Adrenal gland (tissue), 12 donors: Measurements from ENCODE around the gene DOCK4. TPM values are rescaled to one million over a fixed set of nuclear protein-coding genes. Genes with fewer than 3 reads are reported as not detected.

ENCODE experiments used
- DNase-seq, 7 donors: peaks; one replicate each; pipeline ENCODE4 v3.0.0-alpha.2; 2019 to 2020
- H3K27ac ChIP-seq, 5 donors: fragments of 200-600 bp; sonication (generic) in 4 of 5; 1 replicate in 3 of 5; 2 replicates in 2 of 5; pipeline versions ENCODE4 v1.5.1 to v1.8.0; 2016 to 2020; ENCODE audit warnings: mild to moderate bottlenecking in 1 of 5
- H3K27me3 ChIP-seq: fragments of 200-600 bp; 2 replicates; pipeline ENCODE4 v1.8.0; 2021
- H3K36me3 ChIP-seq, 2 donors: fragments of 200-600 bp; replicated peaks in 1 of 2; 1 replicate in 1 of 2; 2 replicates in 1 of 2; pipeline versions ENCODE4 v1.5.1 to v1.8.0; 2018 to 2022
- H3K4me1 ChIP-seq, 2 donors: fragments of 200-600 bp; replicated peaks in 1 of 2; 1 replicate in 1 of 2; 2 replicates in 1 of 2; pipeline versions ENCODE4 v1.5.1 to v1.8.0; 2018 to 2021
- H3K4me3 ChIP-seq, 4 donors: fragments of 200-600 bp; sonication (generic) in 3 of 4; one replicate each; pipeline ENCODE4 v1.5.1; 2016 to 2018
- H3K9me3 ChIP-seq, 3 donors: fragments of 200-600 bp; sonication (generic) in 1 of 3; replicated peaks in 1 of 3; 1 replicate in 2 of 3; 2 replicates in 1 of 3; pipeline versions ENCODE4 v1.5.1 to v1.8.0; 2016 to 2021
- POLR2A ChIP-seq, 2 donors: fragments of 450-650 bp; IDR thresholded peaks; one replicate each; pipeline ENCODE4 v1.6.1; 2017; ENCODE audit warnings: antibody characterized with exemption in 2 of 2, mild to moderate bottlenecking in 2 of 2, moderate library complexity in 1 of 2
- WGBS, 4 donors: extraction: QIAGEN DNeasy Blood & Tissue Kit in 2 of 4; methylation state at CpG; one replicate each; pipeline versions ENCODE4 v1.1.5 to v1.1.7; 2013 to 2017; 5-methylcytosine and 5-hydroxymethylcytosine counted together
- intact Hi-C, 2 donors: fragments of 100-400 bp; cut with DNase I; formaldehyde crosslinking; loops; one replicate each; pipeline versions ENCODE4 v1.14.1 to v1.15.0; 2022 to 2023
- polyA plus RNA-seq, 3 donors: library from polyadenylated mRNA; stranded (reverse); fragments of 200-250 nt in 2 of 3; fragments of 350-450 nt in 1 of 3; fragmentation: Illumina TruSeq in 1 of 3; extraction: RNeasy Lipid Tissue Mini Kit (QIAGEN cat#74804) in 1 of 3; gene quantifications; one replicate each; pipeline ENCODE4 v1.2.3, GENCODE V29; 2013 to 2014
- total RNA-seq, 9 donors: library from RNA; depleted of rRNA in 4 of 9; stranded (reverse); fragments of >200 nt in 4 of 9; fragments of 120-200 nt in 1 of 9; fragmentation: NEBNext Ultra II Directional in 1 of 9; extraction: Animal tissue kit (Norgen Biotek cat#: 25700) in 1 of 9; gene quantifications; one replicate each; pipeline versions ENCODE4 v1.1.0 to v1.2.4, GENCODE V29; 2013 to 2023
- TF ChIP-seq, protein P1 (sequence below), 6 experiments: fragments of 450-650 bp in 4 of 6; fragments of 200-600 bp in 2 of 6; sonication (generic) in 1 of 6; IDR thresholded peaks; 1 replicate in 5 of 6; 2 replicates in 1 of 6; pipeline versions ENCODE4 v1.5.1 to v1.8.0; 2016 to 2021; ENCODE audit warnings: antibody characterized with exemption in 6 of 6, mild to moderate bottlenecking in 2 of 6, moderate library complexity in 1 of 6
- donor health status: healthy with polysubstance abuse.
- donor health status: Bipolar disorder and iron deficiency.
- donor health status: DM: yes; HTN: yes; CAD: no.
- donor health status: DM: no; HTN: no; CAD: no.
- donor health status: DM: no; HTN: no; CAD: no.
- donor health status: DM: yes; HTN: yes; CAD: no.

Gene DOCK4
- total and polyA plus RNA-seq, 12 donors = 6.2 to 37.6 (median 21.1) TPM

DNA sequence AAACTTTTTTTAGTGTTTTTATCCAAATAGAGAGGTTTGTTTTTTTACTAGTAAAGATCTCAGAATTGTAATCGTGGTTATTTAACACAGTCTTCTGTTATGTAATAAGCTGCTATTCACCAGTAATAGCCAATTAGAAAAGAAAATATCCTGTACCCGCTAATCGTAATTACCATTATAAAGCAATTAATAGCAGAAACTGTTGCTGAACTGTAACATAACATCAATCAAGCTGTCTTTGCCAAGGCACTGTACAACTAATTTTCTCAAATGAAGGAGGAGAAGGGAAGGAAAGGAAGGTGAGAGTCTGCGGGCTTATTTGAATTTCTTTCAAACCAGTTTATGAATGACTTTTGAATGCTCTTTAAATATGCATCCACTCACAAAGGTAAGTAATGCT lies 9.6 kb upstream of the DOCK4 start:
- Histone ChIP-seq H3K27ac (no peak overlapping the region), H3K36me3 (no peaks in the 10 kb centered on the region), H3K9me3 (no peaks in the 10 kb centered on the region), H3K4me3 (no peak overlapping the region), H3K27me3 (no peaks in the 10 kb centered on the region), H3K4me1 (peaks cover 0 to 18% of the 10 kb centered on the region in 2 donors)
- intact Hi-C loops = no loop called here
- WGBS, 4 donors = 67 to 81% (median 75%) methylated on average over 4 of the region's 4 CpGs
- no peak for DNase-seq
- no peak for TF ChIP-seq POLR2A (IDR thresholded peaks at IDR 0.05)
- TF ChIP-seq, protein P1, sequence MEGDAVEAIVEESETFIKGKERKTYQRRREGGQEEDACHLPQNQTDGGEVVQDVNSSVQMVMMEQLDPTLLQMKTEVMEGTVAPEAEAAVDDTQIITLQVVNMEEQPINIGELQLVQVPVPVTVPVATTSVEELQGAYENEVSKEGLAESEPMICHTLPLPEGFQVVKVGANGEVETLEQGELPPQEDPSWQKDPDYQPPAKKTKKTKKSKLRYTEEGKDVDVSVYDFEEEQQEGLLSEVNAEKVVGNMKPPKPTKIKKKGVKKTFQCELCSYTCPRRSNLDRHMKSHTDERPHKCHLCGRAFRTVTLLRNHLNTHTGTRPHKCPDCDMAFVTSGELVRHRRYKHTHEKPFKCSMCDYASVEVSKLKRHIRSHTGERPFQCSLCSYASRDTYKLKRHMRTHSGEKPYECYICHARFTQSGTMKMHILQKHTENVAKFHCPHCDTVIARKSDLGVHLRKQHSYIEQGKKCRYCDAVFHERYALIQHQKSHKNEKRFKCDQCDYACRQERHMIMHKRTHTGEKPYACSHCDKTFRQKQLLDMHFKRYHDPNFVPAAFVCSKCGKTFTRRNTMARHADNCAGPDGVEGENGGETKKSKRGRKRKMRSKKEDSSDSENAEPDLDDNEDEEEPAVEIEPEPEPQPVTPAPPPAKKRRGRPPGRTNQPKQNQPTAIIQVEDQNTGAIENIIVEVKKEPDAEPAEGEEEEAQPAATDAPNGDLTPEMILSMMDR (IDR thresholded peaks at IDR 0.05) = no peak

DNA sequence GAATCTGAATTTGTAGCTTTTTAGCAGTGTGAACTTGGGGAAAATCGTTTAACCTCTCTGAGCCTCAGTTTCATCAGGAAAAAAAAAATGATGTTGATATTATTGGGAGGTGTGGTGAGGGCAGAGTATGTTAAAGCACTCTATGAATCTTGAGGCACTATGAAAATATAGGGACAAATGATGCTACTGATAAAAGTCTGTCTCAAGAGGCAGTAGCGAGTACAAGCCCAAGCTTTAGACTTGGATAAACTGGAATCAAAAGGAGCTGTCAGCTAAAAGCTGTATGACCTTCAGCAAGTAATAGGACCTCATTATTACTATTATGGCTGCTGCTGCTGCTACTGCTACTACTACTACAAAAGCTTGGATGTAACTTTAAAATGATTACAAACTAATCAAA lies 8.7 kb upstream of the DOCK4 start:
- H3K27ac ChIP-seq = no peak overlapping the region
- intact Hi-C loops = no loop called here
- 74 to 87% (median 84%) methylated on average over 2 of the region's 2 CpGs for WGBS, 4 donors
- no peaks in the 10 kb centered on the region for H3K36me3 ChIP-seq
- no peaks in the 10 kb centered on the region for H3K9me3 ChIP-seq
- no peak for DNase-seq
- peaks cover 0 to 18% of the 10 kb centered on the region in 2 donors for H3K4me1 ChIP-seq
- no peak for TF ChIP-seq POLR2A (IDR thresholded peaks at IDR 0.05)
- TF ChIP-seq, protein P1 (IDR thresholded peaks at IDR 0.05) = no peak
- H3K4me3 ChIP-seq = no peak overlapping the region
- no peaks in the 10 kb centered on the region for H3K27me3 ChIP-seq

DNA sequence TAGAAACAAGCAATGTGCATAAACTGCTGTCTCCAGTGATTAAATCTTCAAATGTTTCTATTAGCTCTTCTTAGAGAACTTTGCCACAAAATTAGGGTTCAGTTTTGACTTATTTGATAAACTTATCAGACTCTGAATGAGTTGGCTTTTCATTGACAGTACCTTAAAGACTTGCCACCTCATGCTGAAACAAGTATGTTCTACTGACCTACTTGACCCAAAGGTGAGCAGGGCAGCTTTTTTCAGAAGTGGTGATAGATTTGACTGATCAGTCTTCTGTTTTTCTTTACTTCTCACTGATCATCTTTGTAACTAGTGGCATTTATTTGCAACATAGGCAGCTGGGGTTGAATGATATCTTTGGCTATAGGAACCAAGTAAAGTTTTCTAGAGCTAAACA lies 8.1 kb upstream of the DOCK4 start:
- no peaks in the 10 kb centered on the region for H3K9me3 ChIP-seq
- peaks cover 0 to 18% of the 10 kb centered on the region in 2 donors for H3K4me1 ChIP-seq
- intact Hi-C loops = no loop called here

DNA sequence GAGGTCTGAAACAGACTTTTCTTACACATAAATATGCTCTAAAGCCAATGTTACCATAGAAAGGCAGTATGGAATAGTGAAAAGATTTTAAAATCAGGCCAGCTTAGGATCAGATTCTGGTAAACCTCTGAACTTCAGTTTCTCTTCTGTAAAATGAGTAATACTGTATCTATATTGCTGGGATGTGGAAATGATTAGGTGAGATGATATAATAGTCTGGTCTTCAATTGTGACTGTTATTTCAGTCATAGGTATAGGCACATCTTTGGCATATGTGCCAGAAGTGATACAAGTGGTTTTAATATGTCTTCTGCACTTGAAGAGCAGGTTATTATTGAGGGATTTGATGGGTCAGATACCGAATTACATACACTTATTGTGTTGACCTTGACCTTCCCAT lies 7.5 kb upstream of the DOCK4 start:
- Histone ChIP-seq H3K27me3 (no peaks in the 10 kb centered on the region), H3K27ac (no peak overlapping the region), H3K4me1 (peaks cover 0 to 18% of the 10 kb centered on the region in 2 donors), H3K4me3 (no peak overlapping the region), H3K9me3 (no peaks in the 10 kb centered on the region), H3K36me3 (no peaks in the 10 kb centered on the region)
- TF ChIP-seq, protein P1 (IDR thresholded peaks at IDR 0.05) = no peak
- TF ChIP-seq POLR2A (IDR thresholded peaks at IDR 0.05) = no peak
- no peak for DNase-seq
- WGBS, 4 donors = 50 to 56% (median 52%) methylated on average over 1 of the region's 1 CpG
- intact Hi-C loops = no loop called here

More for the DNA sequence above, 8.1 kb upstream of the DOCK4 start:
- TF ChIP-seq, protein P1 (IDR thresholded peaks at IDR 0.05) = no peak
- TF ChIP-seq POLR2A (IDR thresholded peaks at IDR 0.05) = no peak
- no peak overlapping the region for H3K27ac ChIP-seq
- no peak overlapping the region for H3K4me3 ChIP-seq
- no peak for DNase-seq
- H3K36me3 ChIP-seq = no peaks in the 10 kb centered on the region
- no peaks in the 10 kb centered on the region for H3K27me3 ChIP-seq
